Common myeloid progenitor, CD34-positive (primary cell): ENCODE results near the gene GCC2.
A peak's percentile ranks its signal among the peaks of the same experiment; 100 is the strongest.

ENCODE experiments used
- CTCF ChIA-PET: fragments of 350-600 bp; sonication (Branson Sonifier 250); formaldehyde crosslinking; loops from one replicate; lab custom pipeline; 2021; ENCODE audit warnings: antibody characterized with exemption; lab: Charles Lee
- POLR2A ChIA-PET: fragments of 350-600 bp; sonication (Branson Sonifier 250); formaldehyde crosslinking; loops from one replicate; lab custom pipeline; 2021; ENCODE audit warnings: antibody characterized with exemption; lab: Charles Lee
- DNase-seq, 3 donors: peaks; one replicate each; pipeline versions ENCODE4 v3.0.0 to v3.0.0-alpha.2; 2013
- H3K27ac ChIP-seq, 2 experiments: 1 replicate in 1 of 2; 2 replicates in 1 of 2; pipeline ENCODE4 v1.7.0; 2013; ENCODE audit warnings: inconsistent platforms in 2 of 2, low read length in 2 of 2, mild to moderate bottlenecking in 2 of 2, low read depth in 1 of 2, moderate library complexity in 1 of 2; ENCODE audit not compliant: severe bottlenecking in 2 of 2, insufficient read depth in 1 of 2, poor library complexity in 1 of 2
- H3K27me3 ChIP-seq, 5 experiments: replicated peaks in 2 of 5; 1 replicate in 3 of 5; 2 replicates in 2 of 5; pipeline versions ENCODE4 v1.6.1 to v1.7.0; 2013; ENCODE audit warnings: low read length in 4 of 5, mild to moderate bottlenecking in 2 of 5, moderate library complexity in 2 of 5, inconsistent platforms in 1 of 5; ENCODE audit not compliant: insufficient read depth in 5 of 5, control insufficient read depth in 4 of 5
- H3K36me3 ChIP-seq, 4 experiments: 1 replicate in 2 of 4; 2 replicates in 2 of 4; pipeline versions ENCODE4 v1.6.1 to v1.7.0; 2013; ENCODE audit warnings: low read length in 3 of 4, control low read depth in 1 of 4, mild to moderate bottlenecking in 1 of 4; ENCODE audit not compliant: control insufficient read depth in 4 of 4, insufficient read depth in 4 of 4
- H3K4me1 ChIP-seq, 4 experiments: 1 replicate in 3 of 4; 2 replicates in 1 of 4; pipeline versions ENCODE4 v1.6.1 to v1.7.1; 2013; ENCODE audit warnings: low read length in 3 of 4, mild to moderate bottlenecking in 3 of 4, control low read depth in 1 of 4, inconsistent platforms in 1 of 4, moderate library complexity in 1 of 4; ENCODE audit not compliant: control insufficient read depth in 4 of 4, insufficient read depth in 4 of 4; ENCODE audit errors: control extremely low read depth in 1 of 4
- H3K4me3 ChIP-seq, 7 experiments: 1 replicate in 4 of 7; 2 replicates in 3 of 7; pipeline versions ENCODE4 v1.5.1 to v1.7.0; 2013; ENCODE audit warnings: mild to moderate bottlenecking in 7 of 7, low read length in 6 of 7, moderate library complexity in 6 of 7, inconsistent platforms in 2 of 7, low read depth in 2 of 7, control low read depth in 1 of 7; ENCODE audit not compliant: insufficient read depth in 4 of 7, control insufficient read depth in 1 of 7; ENCODE audit errors: extremely low read depth in 1 of 7
- H3K9me3 ChIP-seq, 5 experiments: 1 replicate in 4 of 5; 2 replicates in 1 of 5; pipeline versions ENCODE4 v1.6.1 to v1.7.1; 2013; ENCODE audit warnings: low read length in 4 of 5, mild to moderate bottlenecking in 2 of 5, inconsistent platforms in 1 of 5, low read depth in 1 of 5, moderate library complexity in 1 of 5; ENCODE audit not compliant: control insufficient read depth in 4 of 5, insufficient read depth in 2 of 5; ENCODE audit errors: control extremely low read depth in 1 of 5
- WGBS: methylation state at CpG from one replicate; pipeline ENCODE4 v1.1.5; 2013; ENCODE audit not compliant: insufficient coverage; 5-methylcytosine and 5-hydroxymethylcytosine counted together

The GCC2 gene

GRCh38 chr2:108409768-108410167, 39.2 kb upstream of the GCC2 start:
- ChIA-PET CTCF (no interaction called here), POLR2A (no interaction called here)
- Histone ChIP-seq H3K36me3 (no peaks in the 10 kb centered on the region), H3K4me1 (no peaks in the 10 kb centered on the region), H3K9me3 (peaks cover 1 to 9% (median 3%) of the 10 kb centered on the region in 5 experiments), H3K27me3 (no peaks in the 10 kb centered on the region), H3K4me3 (no peak overlapping the region), H3K27ac (no peak overlapping the region)
- no peak for DNase-seq
- WGBS: no CpG with 5 or more reads among the region's 1 CpG

- Histone ChIP-seq H3K4me3 (no peak overlapping the region), H3K4me1 (no peaks in the 10 kb centered on the region), H3K9me3 (no peaks in the 10 kb centered on the region), H3K27me3 (no peaks in the 10 kb centered on the region), H3K27ac (no peak overlapping the region), H3K36me3 (no peaks in the 10 kb centered on the region)
- no peak for DNase-seq
- ChIA-PET CTCF (no interaction called here), POLR2A (no interaction called here)
- WGBS: no CpG with 5 or more reads among the region's 1 CpG
Observed at GRCh38 chr2:108412995-108413710, 35.9 kb upstream of the GCC2 start.

GRCh38 chr2:108413711-108414095, 35.3 kb upstream of the GCC2 start:
- H3K36me3 ChIP-seq: no peaks in the 10 kb centered on the region
- DNase-seq: no peak
- POLR2A ChIA-PET: no interaction called here
- H3K9me3 ChIP-seq: no peaks in the 10 kb centered on the region
- no CpG with 5 or more reads among the region's 1 CpG for WGBS
- no peak overlapping the region for H3K27ac ChIP-seq
- CTCF ChIA-PET: interaction anchor here (0.7 kb wide), 1 partner anchor 13 kb away, joined by 4 read pairs; no protein-coding TSS in a partner anchor
- H3K4me3 ChIP-seq: no peak overlapping the region
- no peaks in the 10 kb centered on the region for H3K4me1 ChIP-seq
- H3K27me3 ChIP-seq: no peaks in the 10 kb centered on the region

- Histone ChIP-seq H3K36me3 (no peaks in the 10 kb centered on the region), H3K27me3 (no peaks in the 10 kb centered on the region), H3K27ac (no peak overlapping the region), H3K4me3 (no peak overlapping the region), H3K9me3 (no peaks in the 10 kb centered on the region), H3K4me1 (no peaks in the 10 kb centered on the region)
- POLR2A ChIA-PET: no interaction called here
- CTCF ChIA-PET: interaction anchor here (0.7 kb wide), 1 partner anchor 12 kb away, joined by 4 read pairs; no protein-coding TSS in a partner anchor
- 90% methylated on average over 3 of the region's 3 CpGs for WGBS
- DNase-seq: no peak
Observed at GRCh38 chr2:108414256-108414876, 34.6 kb upstream of the GCC2 start.

GRCh38 chr2:108414945-108415344, 34.1 kb upstream of the GCC2 start:
- Histone ChIP-seq H3K36me3 (no peaks in the 10 kb centered on the region), H3K27me3 (no peaks in the 10 kb centered on the region), H3K4me1 (no peaks in the 10 kb centered on the region), H3K4me3 (no peak overlapping the region), H3K27ac (no peak overlapping the region), H3K9me3 (no peaks in the 10 kb centered on the region)
- CTCF ChIA-PET: no interaction called here
- POLR2A ChIA-PET: no interaction called here
- WGBS: no CpG with 5 or more reads among the region's 2 CpGs
- DNase-seq: no peak

GRCh38 chr2:108417254-108417653, 31.8 kb upstream of the GCC2 start:
- no peaks in the 10 kb centered on the region for H3K36me3 ChIP-seq
- no peak overlapping the region for H3K4me3 ChIP-seq
- no peaks in the 10 kb centered on the region for H3K9me3 ChIP-seq
- WGBS: 100% methylated on average over 2 of the region's 2 CpGs
- DNase-seq: peak; percentile 9 to 29 (median 21)
- no peaks in the 10 kb centered on the region for H3K27me3 ChIP-seq
- H3K27ac ChIP-seq: no peak overlapping the region
- ChIA-PET CTCF (interaction anchor here (1.1 to 1.6 kb wide), 2 partner anchors 21 to 33 kb away, joined by 3 to 4 read pairs; no protein-coding TSS in a partner anchor), POLR2A (no interaction called here)
- no peaks in the 10 kb centered on the region for H3K4me1 ChIP-seq

GRCh38 chr2:108418416-108418815, 30.6 kb upstream of the GCC2 start:
- Histone ChIP-seq H3K27me3 (no peaks in the 10 kb centered on the region), H3K4me3 (no peak overlapping the region), H3K9me3 (no peaks in the 10 kb centered on the region), H3K27ac (no peak overlapping the region), H3K36me3 (no peaks in the 10 kb centered on the region), H3K4me1 (no peaks in the 10 kb centered on the region)
- no peak for DNase-seq
- no CpG with 5 or more reads among the region's 4 CpGs for WGBS
- CTCF ChIA-PET: interaction anchor here (1.0 to 1.6 kb wide), 2 partner anchors 18 to 22 kb away, joined by 3 read pairs; no protein-coding TSS in a partner anchor
- POLR2A ChIA-PET: no interaction called here
